ENCODE results near the gene ACSBG1. TPM values are rescaled to one million over a fixed set of nuclear protein-coding genes. Genes with fewer than 3 reads are reported as not detected.

The ACSBG1 gene
- total RNA-seq, 1 donor from 2014 or later, result not detected

GRCh38 chr15:78140292-78140691 is 94.1 kb downstream of the ACSBG1 start:
- no peak for DNase-seq (ENCODE audit: extremely low spot score, unreplicated experiment)
- Mint-ChIP-seq H3K9me3 (no peaks in the 10 kb centered on the region), H3K27ac (no peak overlapping the region), H3K4me1 (ENCODE audit: unreplicated experiment) (no peaks in the 10 kb centered on the region), H3K4me3 (no peak overlapping the region), H3K27me3 (no peaks in the 10 kb centered on the region), H3K36me3 (no peaks in the 10 kb centered on the region)
- no peak for TF ChIP-seq CTCF (conservative IDR thresholded peaks at IDR 0.05)

GRCh38 chr15:78139578-78139977 is 94.8 kb downstream of the ACSBG1 start:
- DNase-seq (ENCODE audit: extremely low spot score, unreplicated experiment), result no peak
- TF ChIP-seq CTCF (conservative IDR thresholded peaks at IDR 0.05), result no peak
- no peak overlapping the region for H3K27ac Mint-ChIP-seq
- no peak overlapping the region for H3K4me3 Mint-ChIP-seq
- H3K36me3 Mint-ChIP-seq, result no peaks in the 10 kb centered on the region
- no peaks in the 10 kb centered on the region for H3K4me1 Mint-ChIP-seq (ENCODE audit: unreplicated experiment)
- H3K9me3 Mint-ChIP-seq, result no peaks in the 10 kb centered on the region
- H3K27me3 Mint-ChIP-seq, result no peaks in the 10 kb centered on the region

GRCh38 chr15:78133801-78134200 is 100.6 kb downstream of the ACSBG1 start:
- peak overlapping the region; percentile 56 for H3K4me3 Mint-ChIP-seq

GRCh38 chr15:78131295-78132061 is 102.9 kb downstream of the ACSBG1 start, which contains the start of gene CIB2:
Gene CIB2, minus strand, starts transcription at chr15:78131445. Its CDS starts 230 bp downstream, at chr15:78131215.
- DNase-seq (ENCODE audit: extremely low spot score, unreplicated experiment), result peak; percentile 91
- Mint-ChIP-seq H3K27ac (peak within 1 kb of the TSS; percentile 82), H3K36me3 (no peaks in the 10 kb centered on the region), H3K4me1 (ENCODE audit: unreplicated experiment) (peaks cover 19% of the 10 kb centered on the region), H3K4me3 (peak within 1 kb of the TSS; percentile 91), H3K27me3 (no peaks in the 10 kb centered on the region), H3K9me3 (no peaks in the 10 kb centered on the region)
- peak; percentile 80 for TF ChIP-seq CTCF (conservative IDR thresholded peaks at IDR 0.05)

More at GRCh38 chr15:78133801-78134200, 100.6 kb downstream of the ACSBG1 start:
- Mint-ChIP-seq H3K4me1 (ENCODE audit: unreplicated experiment) (peaks cover 11% of the 10 kb centered on the region), H3K36me3 (no peaks in the 10 kb centered on the region), H3K27me3 (no peaks in the 10 kb centered on the region), H3K9me3 (no peaks in the 10 kb centered on the region), H3K27ac (peak overlapping the region; percentile 92)
- DNase-seq (ENCODE audit: extremely low spot score, unreplicated experiment), result no peak
- no peak for TF ChIP-seq CTCF (conservative IDR thresholded peaks at IDR 0.05)

GRCh38 chr15:78130466-78131294 is 103.7 kb downstream of the ACSBG1 start:
- TF ChIP-seq CTCF (conservative IDR thresholded peaks at IDR 0.05), result no peak

More at GRCh38 chr15:78130466-78131294, 103.7 kb downstream of the ACSBG1 start:
- Mint-ChIP-seq H3K27me3 (no peaks in the 10 kb centered on the region), H3K36me3 (no peaks in the 10 kb centered on the region), H3K4me1 (ENCODE audit: unreplicated experiment) (peaks cover 19% of the 10 kb centered on the region), H3K27ac (peak overlapping the region; percentile 77), H3K9me3 (no peaks in the 10 kb centered on the region), H3K4me3 (peak overlapping the region; percentile 87)
- no peak for DNase-seq (ENCODE audit: extremely low spot score, unreplicated experiment)
